ENCODE data around the gene DOCK9.

GRCh38 chr13:98941536-98941935 lies 36.3 kb downstream of the DOCK9 start:
- no peak for TF ChIP-seq POLR2AphosphoS5 (IDR thresholded peaks at IDR 0.05; ENCODE audit: insufficient read depth in 1 of 2, low read depth in 1 of 2)
- TF ChIP-seq CTCF (IDR thresholded peaks at IDR 0.05), result no peak
